HG03571 (cell line): Measurements from ENCODE around the gene KREMEN1.

ENCODE experiments used
- ATAC-seq: cut with Tn5 transposase; IDR thresholded peaks from one replicate; pipeline ENCODE4 v1.9.1; 2021; ENCODE audit not compliant: unreplicated experiment

Gene KREMEN1

DNA sequence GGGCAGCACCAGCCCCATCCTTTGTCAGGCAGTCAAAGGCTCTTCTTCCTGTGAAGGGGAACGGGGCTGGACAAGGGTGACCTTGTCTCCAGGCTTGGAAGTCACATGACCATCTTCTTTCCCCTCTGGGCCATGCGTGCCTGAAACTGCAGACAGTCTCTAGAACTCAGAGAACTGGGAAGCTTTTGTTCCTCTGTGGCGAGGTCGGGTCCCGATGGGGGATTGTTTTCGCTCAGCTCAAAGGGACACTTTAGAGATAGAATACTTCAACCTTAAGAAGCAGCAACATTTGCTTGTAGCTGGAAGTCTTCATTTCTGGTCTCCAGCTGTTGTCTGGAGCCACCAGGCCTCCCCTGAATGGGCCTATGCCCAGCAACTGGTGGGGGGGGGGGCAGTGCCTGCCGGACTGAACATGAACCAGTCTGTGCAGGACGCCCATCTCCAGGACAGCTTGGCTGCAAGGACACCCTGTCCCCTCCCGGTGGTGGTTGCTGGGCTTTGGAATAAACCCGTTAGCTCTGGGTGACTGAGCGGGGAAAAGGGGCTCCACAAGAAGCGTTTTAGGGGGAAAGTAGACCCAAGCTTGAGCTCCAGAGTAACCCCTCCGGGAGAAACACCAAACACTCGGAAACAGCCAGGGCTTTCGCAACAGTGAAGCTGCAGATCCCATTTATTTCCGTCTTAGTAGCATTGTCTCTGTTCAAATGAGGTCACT is 77.2 kb downstream of the KREMEN1 start:
- no peak for ATAC-seq

- no peak for ATAC-seq
Observed at GRCh38 chr22:29150701-29151100, 77.9 kb downstream of the KREMEN1 start.

DNA sequence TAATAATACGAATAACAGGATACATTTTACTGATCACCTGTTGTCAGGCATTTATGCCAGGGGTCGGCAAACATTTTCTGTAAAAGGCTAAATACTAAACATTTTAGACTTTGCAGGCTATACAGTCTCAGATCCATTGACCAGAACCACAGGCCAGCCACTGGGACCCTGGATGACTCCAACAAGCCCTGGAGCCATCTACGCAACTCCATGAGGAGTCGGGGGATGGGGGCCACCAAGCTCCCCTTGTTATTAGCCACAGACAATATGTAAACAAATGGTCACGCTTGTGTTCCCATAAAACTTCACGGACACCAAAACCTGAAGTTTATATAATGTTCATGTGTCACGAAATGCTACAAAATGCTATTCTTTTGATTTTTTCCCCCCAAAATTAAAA is 78.5 kb downstream of the KREMEN1 start:
- no peak for ATAC-seq

- ATAC-seq, result no peak
Observed at GRCh38 chr22:29152045-29152953, 79.5 kb downstream of the KREMEN1 start.

DNA sequence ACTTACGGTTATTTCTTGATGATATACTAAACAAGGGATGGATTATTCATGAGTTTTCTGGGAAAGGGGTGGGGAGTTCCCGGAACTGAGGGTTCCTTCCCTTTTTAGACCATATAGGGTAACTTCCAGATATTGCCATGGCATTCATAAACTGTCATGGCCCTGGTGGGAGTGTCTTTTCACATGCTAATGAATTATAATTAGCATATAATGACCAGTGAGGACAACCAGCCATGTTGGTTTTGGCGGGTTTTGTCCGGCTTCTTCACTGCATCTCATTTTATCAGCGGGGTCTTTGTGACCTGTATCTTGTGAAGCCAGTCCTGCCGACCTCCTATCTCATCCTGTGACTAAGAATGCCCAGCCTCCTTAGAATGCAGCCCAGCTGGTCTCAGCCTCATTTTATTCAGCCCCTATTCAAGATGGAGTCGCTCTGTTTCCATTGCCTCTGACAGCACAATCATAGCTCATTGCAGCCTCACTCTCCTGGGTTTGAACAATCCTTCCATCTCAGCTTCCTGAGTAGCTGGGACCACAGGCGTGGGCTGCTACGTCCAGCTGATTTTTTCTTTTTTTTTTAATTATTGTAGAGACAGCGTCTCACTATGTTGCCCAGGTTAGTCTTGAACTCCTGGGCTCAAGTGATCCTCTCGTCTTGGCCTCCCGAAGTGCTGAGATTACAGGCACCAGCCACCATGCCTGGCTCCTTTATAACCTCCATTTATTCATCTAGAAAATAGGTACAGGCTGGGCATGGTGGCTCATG is 80.3 kb downstream of the KREMEN1 start:
- ATAC-seq, result no peak

DNA sequence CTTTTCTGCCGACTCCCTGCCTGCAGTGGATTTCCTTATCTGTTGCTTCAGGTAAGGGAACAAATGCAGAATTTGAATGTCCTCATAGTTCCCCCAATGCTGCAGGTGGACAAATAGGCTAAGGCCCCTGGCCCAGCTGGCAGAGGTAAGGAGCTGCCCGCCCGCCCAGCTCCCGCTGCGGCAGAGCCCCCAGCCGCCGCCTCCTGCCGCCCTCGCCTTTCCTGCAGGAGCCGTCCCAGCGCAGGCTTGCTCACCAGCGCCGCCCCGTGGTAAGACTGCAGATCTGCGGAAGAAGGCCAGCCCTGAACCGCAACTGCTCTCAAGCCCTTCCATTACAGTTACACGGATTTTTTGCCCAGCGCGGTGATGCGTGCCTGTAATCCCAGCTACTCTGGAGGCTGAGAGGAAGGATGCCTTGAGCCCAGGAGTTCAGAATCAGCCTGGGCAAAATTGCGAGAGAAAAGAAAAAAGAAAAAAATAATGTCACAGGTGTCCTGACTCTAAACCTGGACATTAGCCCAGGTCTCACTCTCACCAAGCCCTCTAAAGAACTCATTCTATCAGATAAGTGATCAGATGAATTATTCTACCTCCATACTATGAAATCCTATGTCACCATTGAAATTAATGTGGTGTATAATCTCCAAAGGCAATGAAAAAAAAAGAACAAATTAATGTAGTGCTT is 81.7 kb downstream of the KREMEN1 start:
- no peak for ATAC-seq

DNA sequence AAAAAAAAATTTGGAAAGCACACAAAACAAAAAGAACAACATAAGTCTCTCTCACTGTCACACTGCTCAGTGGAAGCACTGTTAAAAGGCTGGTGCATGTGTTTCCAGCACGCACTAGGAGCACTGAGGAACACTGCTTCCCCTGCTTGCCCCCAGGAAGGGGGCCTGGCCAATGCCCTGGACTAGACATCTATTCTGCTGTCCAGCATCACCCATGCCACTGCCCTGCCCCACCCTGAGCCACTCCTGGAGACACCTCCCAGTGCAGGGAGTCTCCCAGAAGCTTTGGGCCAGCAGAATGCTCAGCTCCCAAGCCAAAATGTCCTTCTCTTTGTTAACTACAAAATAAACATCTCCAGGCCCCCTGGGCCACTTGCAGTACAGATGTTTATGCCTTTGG is 83.1 kb downstream of the KREMEN1 start:
- ATAC-seq, result no peak

GRCh38 chr22:29156507-29156906 is 83.7 kb downstream of the KREMEN1 start:
- ATAC-seq, result no peak

DNA sequence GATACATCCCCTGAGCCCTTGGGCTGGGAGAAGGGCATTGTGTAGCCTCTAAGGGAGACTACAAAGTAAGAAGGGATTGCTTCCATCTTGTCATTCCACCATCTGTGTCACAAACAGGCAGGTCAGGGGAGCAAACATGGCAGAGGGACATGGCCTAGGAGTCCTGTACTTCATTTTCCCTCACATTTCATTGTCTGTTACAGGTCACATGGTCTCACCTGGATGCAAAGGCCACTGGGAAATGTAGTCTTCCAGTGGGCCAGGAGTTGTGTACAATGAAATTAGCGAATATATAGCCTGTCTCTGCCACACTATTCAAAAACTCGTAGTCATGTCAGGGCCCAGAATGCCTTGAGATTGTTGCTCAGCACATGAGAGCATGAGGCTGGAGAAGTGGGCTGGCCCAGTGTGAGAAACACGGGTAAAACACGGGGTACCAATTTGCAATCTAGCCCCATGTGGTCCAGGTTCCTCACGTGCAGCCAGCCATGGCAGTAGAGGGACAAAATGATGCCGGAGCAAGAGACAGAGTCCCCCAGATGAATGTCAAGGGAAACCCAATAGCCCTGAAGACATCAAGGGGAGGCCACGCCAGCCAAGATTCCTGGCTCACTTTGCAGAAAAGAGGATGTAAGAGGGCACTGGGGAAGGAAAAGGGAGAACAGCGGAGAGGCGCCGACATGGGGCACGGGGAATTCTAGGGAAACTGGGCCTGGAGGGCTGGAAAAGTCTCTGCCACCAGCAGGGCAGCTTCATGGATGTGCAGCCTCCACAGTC is 85.1 kb downstream of the KREMEN1 start:
- no peak for ATAC-seq

- ATAC-seq, result no peak
Observed at GRCh38 chr22:29158546-29158945, 85.7 kb downstream of the KREMEN1 start.

- ATAC-seq, result no peak
Observed at GRCh38 chr22:29163808-29164207, 91.0 kb downstream of the KREMEN1 start.

DNA sequence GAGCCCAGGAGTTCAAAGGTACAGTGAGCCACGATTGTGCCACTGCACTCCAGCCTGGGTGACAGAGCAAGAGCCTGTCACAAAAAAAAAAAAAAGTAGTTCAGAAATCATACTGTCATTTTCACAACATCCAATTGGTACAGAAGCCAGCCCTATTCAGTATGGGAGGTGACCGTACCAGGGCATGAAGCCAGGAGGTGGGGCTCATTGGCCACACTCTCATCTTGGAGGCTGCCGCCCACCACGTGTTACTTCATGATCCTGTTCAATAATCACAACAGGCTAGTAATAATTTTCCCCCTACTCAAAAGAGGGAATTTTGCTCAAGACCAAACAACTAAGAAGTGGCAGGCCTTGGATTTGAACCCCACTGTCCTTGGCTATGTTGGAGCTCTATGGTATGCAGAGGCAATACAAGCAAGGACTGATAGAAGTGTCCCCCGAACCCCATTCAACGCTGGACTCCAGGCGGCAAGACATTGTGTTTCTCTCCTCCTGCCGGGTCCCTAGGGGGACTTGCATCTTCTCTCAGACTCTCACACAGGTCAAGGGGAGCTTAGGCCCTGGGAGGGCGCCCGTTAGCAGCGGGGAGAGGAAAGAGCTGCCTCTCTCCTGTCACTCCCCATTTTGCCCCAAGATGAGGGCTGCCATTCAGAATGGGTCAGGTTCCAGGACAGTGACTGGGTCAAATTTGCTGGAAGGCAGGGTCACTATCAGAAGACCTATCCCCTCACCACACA is 92.7 kb downstream of the KREMEN1 start:
- no peak for ATAC-seq

GRCh38 chr22:29166180-29166579 is 93.3 kb downstream of the KREMEN1 start:
- no peak for ATAC-seq

- ATAC-seq, result peak; percentile 85
Observed at GRCh38 chr22:29167032-29167911, 94.4 kb downstream of the KREMEN1 start.

- no peak for ATAC-seq
Observed at GRCh38 chr22:29171721-29172120, 98.9 kb downstream of the KREMEN1 start.

DNA sequence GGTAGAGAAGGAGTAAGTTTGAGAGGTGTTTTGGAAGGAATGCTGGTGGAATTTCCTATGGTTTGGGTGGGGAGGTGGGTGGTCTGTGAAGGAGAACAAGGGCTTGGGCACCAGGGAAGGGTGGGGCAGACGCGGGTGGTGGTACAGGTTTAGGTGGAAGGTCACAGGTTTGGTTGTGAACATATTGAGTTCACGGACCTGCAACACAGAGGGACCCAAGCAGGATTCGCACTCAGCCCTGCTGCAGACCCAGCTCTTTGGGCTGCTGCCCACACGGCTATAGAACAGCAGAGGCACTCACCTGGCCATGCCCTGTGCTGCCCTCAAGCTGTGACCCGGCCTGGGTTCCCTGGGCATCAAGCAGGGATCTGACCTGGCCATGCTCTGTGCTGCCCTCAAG is 99.4 kb downstream of the KREMEN1 start:
- no peak for ATAC-seq

- no peak for ATAC-seq
Observed at GRCh38 chr22:29175312-29175835, 102.5 kb downstream of the KREMEN1 start.
